NCI-H1105 treated with DMSO at 0.1 percent for 48 hours (cell line): ENCODE measurements around the gene BAZ2B.

Source experiments
- DNase-seq: peaks from one replicate; lab custom pipeline; 2025; lab: John Stamatoyannopoulos, UW

Gene BAZ2B

DNA sequence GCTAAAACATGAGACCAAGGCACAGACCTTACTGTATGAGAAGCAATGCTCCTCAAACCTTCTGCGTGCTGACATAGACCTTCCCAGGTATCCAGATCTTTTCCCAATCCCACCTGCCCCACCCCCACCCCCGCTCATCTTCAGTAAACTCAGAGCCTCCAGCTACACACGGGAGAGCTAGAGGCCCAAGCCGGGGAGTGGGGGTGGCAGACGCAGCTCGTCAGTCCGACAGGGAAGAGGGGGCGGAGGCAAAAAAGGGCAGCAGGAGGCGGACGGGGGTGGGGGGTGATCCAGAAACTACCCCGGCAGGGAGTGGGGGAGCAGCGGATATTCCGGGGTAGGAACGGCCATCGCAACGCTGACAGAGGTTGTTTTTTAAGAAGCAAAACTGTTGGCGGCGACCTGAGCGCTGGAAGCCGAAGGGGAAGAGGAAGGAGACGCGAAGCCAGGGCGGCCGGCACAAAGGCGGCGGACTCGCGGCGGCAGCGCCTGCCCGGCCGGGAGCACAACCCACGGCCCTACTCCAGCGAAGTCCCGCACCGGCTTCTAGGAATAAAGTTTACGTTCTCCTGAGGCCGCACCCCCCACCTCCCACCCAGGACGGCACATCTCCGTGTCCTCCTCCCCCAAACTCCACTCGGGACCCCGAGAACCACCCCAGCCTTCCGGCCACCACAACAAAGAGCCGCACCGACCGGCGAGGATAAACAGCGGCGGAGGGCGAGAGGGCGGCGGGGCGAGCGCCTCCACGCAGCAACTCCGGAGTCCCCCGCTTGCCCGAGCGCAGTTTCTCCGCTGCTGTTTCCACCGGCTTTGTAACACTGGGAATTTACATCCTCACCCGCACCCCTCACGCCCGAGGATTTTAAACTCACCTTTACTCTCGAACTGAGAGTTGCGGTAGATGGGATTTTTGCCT, 722 bp downstream of the BAZ2B start:
- peak; percentile 92 for DNase-seq

DNA sequence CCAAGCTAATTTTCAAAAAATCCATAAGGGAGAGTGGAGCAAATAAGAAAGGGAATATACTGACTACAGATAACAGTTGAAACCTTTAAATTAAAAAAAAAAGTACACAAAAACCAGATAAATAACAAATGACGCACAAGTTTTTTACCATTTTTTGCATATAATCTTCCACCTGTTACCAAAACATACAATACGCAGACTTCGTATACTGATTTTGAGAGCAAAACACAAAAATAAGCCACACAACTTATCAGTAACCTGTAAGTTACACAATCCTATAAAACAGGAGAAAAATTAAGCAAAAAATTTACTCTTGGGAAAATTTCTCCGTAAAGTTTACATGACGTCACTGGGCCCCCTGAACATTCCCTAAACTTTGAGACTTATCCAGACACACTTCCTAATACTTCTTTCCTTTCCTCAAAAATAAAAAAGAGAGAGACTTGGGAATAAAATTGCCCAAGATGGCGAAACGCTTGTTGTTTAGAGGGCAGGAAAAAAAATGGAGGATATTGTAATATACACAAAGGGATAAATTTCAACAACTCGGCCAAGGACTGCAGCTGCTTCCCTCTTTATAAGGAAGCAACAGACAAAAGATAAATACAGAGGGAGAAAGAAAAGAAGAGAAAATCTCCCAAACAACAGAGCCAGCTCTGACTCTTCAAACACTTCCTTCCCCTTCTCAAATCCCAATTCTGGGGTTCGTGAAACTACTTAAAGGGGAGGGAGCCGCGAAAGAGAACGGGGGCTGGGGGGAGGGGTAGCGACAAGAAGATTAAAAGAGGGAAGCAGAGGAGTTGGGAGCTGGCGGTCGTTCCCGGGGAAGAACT, 1.6 kb downstream of the BAZ2B start:
- peak; percentile 92 for DNase-seq

DNA sequence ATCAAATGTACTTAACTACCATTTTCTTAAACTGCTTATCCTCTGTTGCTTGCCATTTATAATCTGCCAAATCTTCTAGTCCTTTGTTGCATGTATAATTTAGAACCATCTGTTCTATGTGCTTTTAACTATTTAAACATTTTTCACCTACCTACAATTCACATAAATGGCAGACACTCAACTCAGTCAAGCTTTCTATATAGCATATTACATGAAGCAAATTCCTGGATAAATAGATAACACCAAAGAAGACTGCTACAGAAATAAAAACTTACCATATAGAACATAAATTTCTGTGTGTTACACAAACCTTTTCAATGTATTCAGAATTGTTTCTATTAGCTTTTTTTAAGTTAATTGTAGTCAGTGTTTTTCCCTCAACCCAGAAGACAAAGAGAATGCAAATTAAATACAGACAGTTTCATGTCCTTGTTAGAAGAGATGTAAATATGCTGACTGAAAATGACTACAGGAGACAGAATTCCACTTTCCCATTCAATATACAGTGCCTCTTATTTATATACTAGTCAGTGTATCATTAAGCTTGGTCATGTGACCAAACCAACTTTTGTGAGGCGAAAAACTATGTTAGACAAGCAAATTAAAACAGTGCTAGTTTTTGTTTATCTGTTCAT, 2.6 kb downstream of the BAZ2B start:
- DNase-seq, result peak; percentile 67

- no peak for DNase-seq
Measured at GRCh38 chr2:159613091-159613490, 3.3 kb downstream of the BAZ2B start.

GRCh38 chr2:159612255-159612901, 4.0 kb downstream of the BAZ2B start:
- DNase-seq, result peak; percentile 70

DNA sequence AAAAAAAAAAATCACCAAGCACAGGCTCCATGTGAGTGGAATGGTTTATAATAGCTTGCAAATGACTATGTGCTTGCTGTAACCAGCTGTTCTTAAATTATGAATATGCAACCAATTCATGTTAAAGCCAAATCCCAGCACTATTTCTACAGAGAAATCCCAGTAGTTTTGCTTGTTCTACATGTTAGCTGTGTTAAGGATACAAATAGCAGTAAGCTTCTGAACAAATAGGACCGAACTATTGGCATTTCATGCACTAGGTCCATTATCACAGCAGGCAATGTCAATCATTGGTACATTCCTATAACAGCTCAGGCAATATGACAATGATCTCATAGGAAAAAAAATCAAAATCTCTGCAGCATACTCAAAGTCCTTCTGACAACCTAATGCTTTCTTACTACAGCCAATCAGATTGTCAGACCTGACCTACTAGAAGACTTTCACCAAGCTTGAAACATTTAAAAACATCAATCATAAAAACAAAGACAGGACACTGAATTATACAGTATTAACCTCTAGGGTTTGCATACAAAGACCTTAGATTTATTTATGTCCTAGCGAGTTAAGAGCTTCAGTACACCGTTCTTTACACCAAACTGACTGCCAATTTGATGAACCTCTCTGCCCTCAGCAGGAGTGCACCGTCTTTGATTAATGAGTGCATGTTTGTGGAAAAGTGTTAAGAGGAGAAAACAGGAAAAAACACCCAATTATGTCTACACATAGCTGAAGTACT, 6.4 kb downstream of the BAZ2B start:
- DNase-seq, result no peak

GRCh38 chr2:159608723-159609308, 7.5 kb downstream of the BAZ2B start:
- DNase-seq, result no peak

DNA sequence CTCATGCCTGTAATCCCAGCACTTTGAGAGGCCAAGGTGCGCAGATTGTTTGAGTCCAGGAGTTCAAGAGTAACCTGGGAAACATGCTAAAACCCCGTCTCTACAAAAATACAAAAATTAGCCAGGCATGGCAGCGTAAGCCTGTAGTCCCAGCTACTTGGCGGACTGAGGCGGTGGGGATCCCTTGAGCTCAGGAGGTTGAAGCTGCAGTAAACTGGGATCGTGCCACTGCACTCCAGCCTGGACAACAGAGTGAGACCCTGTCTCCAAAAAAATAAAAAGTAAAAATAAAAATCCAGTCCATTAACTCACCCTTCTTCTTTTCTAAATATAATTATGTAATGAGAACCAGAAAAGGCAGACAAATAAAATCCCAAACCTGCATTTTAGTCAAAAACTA, 8.2 kb downstream of the BAZ2B start:
- no peak for DNase-seq

DNA sequence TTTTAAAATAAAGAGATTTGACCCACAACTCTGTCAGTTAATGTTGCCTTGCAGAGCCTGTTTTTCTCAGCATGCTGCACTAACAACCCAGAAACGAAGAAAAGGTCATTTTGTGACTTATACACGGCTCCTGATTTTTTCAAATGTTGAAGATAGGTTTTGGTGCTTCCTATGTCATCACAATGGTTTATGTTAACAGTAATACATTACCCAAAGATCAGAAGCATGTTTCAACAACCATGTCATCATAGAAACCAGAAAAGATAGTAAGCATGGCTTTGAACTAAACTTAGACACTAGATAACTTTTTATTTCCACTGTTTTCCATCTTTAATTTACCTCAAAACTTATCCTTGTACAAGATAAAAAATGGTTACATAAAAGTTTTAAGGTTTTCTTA, 10.1 kb downstream of the BAZ2B start:
- no peak for DNase-seq

GRCh38 chr2:159605441-159606178, 10.7 kb downstream of the BAZ2B start:
- DNase-seq, result no peak

- DNase-seq, result no peak
Measured at GRCh38 chr2:159604159-159604558, 12.2 kb downstream of the BAZ2B start.

GRCh38 chr2:159600752-159601151, 15.6 kb downstream of the BAZ2B start:
- no peak for DNase-seq

DNA sequence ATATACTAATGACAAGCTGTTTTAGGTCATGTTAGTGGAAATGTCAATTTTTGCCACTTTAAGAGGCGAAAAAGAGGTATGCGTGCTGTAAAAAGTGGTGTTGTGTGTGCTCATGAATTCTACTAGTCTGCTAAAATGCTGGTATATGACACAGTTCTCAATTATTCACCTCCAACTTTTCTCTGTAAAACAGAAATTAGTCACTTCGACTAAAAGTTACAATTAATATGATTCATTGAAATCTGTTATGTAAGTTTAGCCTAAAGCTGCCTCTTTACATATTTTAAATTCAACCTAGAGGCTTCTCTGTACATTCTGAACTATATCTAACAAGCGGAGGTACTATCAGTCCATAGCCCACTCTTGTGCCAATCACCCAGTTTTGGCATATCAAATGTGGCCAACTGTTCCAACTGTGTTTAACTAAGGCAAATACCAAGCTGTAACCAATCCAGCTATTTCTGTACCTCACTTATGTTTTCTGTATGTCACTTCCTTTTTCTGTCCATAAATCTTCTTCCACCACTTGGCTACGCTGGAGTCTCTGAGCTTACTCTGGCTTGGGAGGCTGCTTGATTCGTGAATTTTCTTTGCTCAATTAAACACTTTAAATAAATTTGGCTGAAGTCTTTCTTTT, 20.8 kb downstream of the BAZ2B start:
- DNase-seq, result no peak

GRCh38 chr2:159592441-159592840, 23.9 kb downstream of the BAZ2B start:
- DNase-seq, result no peak

DNA sequence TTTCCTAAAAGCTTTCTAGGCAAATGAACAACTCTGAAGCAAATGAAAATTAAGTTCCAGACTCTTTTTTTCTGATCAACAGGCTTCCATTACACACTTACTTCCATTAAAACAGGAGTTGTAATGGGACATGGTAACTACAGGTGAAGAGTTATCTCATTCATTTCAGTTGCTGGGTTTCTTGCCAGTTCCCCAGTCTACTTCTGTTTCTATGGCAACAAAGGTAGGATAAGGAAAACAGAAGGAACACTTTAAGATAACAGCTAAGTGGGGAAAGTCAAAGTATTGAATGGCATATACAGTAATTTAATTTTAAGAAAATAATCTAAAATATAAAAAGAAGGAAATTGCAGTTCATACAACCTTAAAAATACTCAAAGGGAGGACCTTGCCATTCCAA, 25.1 kb downstream of the BAZ2B start:
- no peak for DNase-seq

- DNase-seq, result no peak
Measured at GRCh38 chr2:159589286-159589685, 27.1 kb downstream of the BAZ2B start.

- DNase-seq, result no peak
Measured at GRCh38 chr2:159586034-159586433, 30.3 kb downstream of the BAZ2B start.

- DNase-seq, result no peak
Measured at GRCh38 chr2:159585622-159586021, 30.7 kb downstream of the BAZ2B start.

- no peak for DNase-seq
Measured at GRCh38 chr2:159584796-159585195, 31.6 kb downstream of the BAZ2B start.
